ENCODE data around the gene RNASET2. TPM values are rescaled to one million over a fixed set of nuclear protein-coding genes. Genes with fewer than 3 reads are reported as not detected.

Gene RNASET2
- total and polyA plus RNA-seq, 2 of the 13 experiments (the other 11 are each of a cell fraction or from before 2014, with no cell fraction given) = 44.6 to 597 TPM

- BruUV-seq (replicated peaks) = no TSS peak
- Histone ChIP-seq H3K79me2 (ENCODE audit: insufficient read depth, low read length) (no peaks in the 10 kb centered on the region), H3K27ac (ENCODE audit: extremely low read length, insufficient read depth, low read length) (no peak overlapping the region), H3K9me3 (ENCODE audit: low read length) (no peaks in the 10 kb centered on the region), H3K27me3 (ENCODE audit: control insufficient read depth in 1 of 2, insufficient read depth in 2 of 2, low read length in 2 of 2) (no peaks in the 10 kb centered on the region), H3K9ac (ENCODE audit: insufficient read depth, low read depth, low read length) (no peak overlapping the region), H3K4me2 (ENCODE audit: low read depth, low read length) (no peak overlapping the region), H3K4me3 (replicated peaks in 1 of 3; ENCODE audit: insufficient read depth in 1 of 3, low read depth in 2 of 3, low read length in 3 of 3) (no peak overlapping the region), H3K36me3 (replicated peaks in 1 of 2; ENCODE audit: control insufficient read depth in 1 of 2, insufficient read depth in 2 of 2, low read length in 2 of 2) (no peaks in the 10 kb centered on the region), H4K20me1 (ENCODE audit: insufficient read depth, low read length) (no peaks in the 10 kb centered on the region), H3K4me1 (ENCODE audit: insufficient read depth, low read length) (no peaks in the 10 kb centered on the region), H2AFZ (ENCODE audit: low read length) (no peak overlapping the region)
- ChIA-PET CTCF (ENCODE audit: low intra/inter-chr PET ratio, low total read pairs) (no interaction called here), POLR2A (no interaction called here)
- intact Hi-C loops (cut with micrococcal nuclease; ENCODE audit: unreplicated experiment) = no loop called here
- FAIRE-seq (no peak), DNase-seq (ENCODE audit: low spot score) (no peak), ATAC-seq (no peak)
- 82% methylated on average over 53 of the region's 53 CpGs for WGBS (ENCODE audit: low lambda C conversion rate)
- in situ Hi-C loops (cut with HindIII; ENCODE audit: extremely low pct_ligation_motif_present, low pct_unique_long_range_greater_than_20kb) = no loop called here
- TF ChIP-seq, protein P1, sequence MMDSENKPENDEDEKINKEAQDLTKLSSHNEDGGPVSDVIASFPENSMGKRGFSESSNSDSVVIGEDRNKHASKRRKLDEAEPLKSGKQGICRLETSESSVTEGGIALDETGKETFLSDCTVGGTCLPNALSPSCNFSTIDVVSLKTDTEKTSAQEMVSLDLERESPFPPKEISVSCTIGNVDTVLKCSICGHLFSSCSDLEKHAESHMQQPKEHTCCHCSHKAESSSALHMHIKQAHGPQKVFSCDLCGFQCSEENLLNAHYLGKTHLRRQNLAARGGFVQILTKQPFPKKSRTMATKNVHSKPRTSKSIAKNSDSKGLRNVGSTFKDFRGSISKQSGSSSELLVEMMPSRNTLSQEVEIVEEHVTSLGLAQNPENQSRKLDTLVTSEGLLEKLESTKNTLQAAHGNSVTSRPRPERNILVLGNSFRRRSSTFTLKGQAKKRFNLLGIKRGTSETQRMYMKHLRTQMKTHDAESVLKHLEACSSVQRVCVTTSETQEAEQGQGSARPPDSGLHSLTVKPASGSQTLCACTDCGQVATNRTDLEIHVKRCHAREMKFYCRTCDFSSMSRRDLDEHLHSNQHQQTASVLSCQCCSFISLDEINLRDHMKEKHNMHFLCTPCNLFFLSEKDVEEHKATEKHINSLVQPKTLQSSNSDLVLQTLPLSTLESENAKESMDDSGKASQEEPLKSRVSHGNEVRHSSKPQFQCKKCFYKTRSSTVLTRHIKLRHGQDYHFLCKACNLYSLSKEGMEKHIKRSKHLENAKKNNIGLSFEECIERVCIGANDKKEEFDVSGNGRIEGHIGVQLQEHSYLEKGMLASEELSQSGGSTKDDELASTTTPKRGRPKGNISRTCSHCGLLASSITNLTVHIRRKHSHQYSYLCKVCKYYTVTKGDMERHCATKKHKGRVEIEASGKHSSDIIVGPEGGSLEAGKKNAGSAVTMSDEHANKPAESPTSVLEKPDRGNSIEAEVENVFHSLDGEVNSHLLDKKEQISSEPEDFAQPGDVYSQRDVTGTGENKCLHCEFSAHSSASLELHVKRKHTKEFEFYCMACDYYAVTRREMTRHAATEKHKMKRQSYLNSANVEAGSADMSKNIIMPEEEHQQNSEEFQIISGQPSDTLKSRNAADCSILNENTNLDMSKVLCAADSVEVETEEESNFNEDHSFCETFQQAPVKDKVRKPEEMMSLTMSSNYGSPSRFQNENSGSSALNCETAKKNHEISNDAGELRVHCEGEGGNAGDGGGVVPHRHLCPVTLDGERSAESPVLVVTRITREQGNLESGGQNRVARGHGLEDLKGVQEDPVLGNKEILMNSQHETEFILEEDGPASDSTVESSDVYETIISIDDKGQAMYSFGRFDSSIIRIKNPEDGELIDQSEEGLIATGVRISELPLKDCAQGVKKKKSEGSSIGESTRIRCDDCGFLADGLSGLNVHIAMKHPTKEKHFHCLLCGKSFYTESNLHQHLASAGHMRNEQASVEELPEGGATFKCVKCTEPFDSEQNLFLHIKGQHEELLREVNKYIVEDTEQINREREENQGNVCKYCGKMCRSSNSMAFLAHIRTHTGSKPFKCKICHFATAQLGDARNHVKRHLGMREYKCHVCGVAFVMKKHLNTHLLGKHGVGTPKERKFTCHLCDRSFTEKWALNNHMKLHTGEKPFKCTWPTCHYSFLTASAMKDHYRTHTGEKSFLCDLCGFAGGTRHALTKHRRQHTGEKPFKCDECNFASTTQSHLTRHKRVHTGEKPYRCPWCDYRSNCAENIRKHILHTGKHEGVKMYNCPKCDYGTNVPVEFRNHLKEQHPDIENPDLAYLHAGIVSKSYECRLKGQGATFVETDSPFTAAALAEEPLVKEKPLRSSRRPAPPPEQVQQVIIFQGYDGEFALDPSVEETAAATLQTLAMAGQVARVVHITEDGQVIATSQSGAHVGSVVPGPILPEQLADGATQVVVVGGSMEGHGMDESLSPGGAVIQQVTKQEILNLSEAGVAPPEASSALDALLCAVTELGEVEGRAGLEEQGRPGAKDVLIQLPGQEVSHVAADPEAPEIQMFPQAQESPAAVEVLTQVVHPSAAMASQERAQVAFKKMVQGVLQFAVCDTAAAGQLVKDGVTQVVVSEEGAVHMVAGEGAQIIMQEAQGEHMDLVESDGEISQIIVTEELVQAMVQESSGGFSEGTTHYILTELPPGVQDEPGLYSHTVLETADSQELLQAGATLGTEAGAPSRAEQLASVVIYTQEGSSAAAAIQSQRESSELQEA (CRISPR knock-in tag; IDR thresholded peaks at IDR 0.05; ENCODE audit: not compliant biosample characterization) = no peak
- TF ChIP-seq PITX1 (CRISPR knock-in tag; IDR thresholded peaks at IDR 0.05) (no peak), RBAK (CRISPR knock-in tag; IDR thresholded peaks at IDR 0.05) (no peak), TAF1 (CRISPR knock-in tag; IDR thresholded peaks at IDR 0.05) (no peak)
- TF ChIP-seq, protein P2, sequence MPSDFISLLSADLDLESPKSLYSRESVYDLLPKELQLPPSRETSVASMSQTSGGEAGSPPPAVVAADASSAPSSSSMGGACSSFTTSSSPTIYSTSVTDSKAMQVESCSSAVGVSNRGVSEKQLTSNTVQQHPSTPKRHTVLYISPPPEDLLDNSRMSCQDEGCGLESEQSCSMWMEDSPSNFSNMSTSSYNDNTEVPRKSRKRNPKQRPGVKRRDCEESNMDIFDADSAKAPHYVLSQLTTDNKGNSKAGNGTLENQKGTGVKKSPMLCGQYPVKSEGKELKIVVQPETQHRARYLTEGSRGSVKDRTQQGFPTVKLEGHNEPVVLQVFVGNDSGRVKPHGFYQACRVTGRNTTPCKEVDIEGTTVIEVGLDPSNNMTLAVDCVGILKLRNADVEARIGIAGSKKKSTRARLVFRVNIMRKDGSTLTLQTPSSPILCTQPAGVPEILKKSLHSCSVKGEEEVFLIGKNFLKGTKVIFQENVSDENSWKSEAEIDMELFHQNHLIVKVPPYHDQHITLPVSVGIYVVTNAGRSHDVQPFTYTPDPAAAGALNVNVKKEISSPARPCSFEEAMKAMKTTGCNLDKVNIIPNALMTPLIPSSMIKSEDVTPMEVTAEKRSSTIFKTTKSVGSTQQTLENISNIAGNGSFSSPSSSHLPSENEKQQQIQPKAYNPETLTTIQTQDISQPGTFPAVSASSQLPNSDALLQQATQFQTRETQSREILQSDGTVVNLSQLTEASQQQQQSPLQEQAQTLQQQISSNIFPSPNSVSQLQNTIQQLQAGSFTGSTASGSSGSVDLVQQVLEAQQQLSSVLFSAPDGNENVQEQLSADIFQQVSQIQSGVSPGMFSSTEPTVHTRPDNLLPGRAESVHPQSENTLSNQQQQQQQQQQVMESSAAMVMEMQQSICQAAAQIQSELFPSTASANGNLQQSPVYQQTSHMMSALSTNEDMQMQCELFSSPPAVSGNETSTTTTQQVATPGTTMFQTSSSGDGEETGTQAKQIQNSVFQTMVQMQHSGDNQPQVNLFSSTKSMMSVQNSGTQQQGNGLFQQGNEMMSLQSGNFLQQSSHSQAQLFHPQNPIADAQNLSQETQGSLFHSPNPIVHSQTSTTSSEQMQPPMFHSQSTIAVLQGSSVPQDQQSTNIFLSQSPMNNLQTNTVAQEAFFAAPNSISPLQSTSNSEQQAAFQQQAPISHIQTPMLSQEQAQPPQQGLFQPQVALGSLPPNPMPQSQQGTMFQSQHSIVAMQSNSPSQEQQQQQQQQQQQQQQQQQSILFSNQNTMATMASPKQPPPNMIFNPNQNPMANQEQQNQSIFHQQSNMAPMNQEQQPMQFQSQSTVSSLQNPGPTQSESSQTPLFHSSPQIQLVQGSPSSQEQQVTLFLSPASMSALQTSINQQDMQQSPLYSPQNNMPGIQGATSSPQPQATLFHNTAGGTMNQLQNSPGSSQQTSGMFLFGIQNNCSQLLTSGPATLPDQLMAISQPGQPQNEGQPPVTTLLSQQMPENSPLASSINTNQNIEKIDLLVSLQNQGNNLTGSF (CRISPR knock-in tag; IDR thresholded peaks at IDR 0.05) = no peak
- TF ChIP-seq, protein P3, sequence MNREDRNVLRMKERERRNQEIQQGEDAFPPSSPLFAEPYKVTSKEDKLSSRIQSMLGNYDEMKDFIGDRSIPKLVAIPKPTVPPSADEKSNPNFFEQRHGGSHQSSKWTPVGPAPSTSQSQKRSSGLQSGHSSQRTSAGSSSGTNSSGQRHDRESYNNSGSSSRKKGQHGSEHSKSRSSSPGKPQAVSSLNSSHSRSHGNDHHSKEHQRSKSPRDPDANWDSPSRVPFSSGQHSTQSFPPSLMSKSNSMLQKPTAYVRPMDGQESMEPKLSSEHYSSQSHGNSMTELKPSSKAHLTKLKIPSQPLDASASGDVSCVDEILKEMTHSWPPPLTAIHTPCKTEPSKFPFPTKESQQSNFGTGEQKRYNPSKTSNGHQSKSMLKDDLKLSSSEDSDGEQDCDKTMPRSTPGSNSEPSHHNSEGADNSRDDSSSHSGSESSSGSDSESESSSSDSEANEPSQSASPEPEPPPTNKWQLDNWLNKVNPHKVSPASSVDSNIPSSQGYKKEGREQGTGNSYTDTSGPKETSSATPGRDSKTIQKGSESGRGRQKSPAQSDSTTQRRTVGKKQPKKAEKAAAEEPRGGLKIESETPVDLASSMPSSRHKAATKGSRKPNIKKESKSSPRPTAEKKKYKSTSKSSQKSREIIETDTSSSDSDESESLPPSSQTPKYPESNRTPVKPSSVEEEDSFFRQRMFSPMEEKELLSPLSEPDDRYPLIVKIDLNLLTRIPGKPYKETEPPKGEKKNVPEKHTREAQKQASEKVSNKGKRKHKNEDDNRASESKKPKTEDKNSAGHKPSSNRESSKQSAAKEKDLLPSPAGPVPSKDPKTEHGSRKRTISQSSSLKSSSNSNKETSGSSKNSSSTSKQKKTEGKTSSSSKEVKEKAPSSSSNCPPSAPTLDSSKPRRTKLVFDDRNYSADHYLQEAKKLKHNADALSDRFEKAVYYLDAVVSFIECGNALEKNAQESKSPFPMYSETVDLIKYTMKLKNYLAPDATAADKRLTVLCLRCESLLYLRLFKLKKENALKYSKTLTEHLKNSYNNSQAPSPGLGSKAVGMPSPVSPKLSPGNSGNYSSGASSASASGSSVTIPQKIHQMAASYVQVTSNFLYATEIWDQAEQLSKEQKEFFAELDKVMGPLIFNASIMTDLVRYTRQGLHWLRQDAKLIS (CRISPR knock-in tag; IDR thresholded peaks at IDR 0.05) = no peak
Observed at GRCh38 chr6:166900956-166901607, 55.3 kb downstream of the RNASET2 start.

Measured in HepG2 (cell line).